ENCODE results near the gene LIMA1.
"Not testable (repeated sequence)": the region's sequence is repeated elsewhere in the genome, so short reads cannot be mapped to it uniquely, and the experiment has no call there.

Gene LIMA1

GRCh38 chr12:50248883-50249282 lies 34.4 kb downstream of the LIMA1 start:
- in situ Hi-C loops (cut with MboI; ENCODE audit: low sequenced_read_pairs): no loop called here

DNA sequence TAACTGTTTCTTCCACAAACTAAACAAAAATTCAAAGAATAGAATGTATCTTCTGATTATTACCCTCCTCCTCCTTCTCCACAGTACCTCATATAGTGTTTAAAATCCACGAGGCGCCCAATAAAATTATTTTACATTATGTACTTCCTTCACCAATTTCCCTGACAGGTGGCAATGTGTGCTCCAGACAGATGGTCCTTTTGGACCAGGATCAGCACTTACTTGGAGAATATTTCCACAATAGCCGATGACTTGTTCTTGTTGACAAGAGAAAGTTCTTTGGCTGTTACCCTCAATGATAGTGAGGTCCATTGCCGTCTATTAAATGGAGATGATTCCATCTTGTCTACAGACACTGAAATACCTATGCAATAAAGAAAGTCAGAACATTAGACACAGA lies 34.9 kb downstream of the LIMA1 start:
- in situ Hi-C loops (cut with MboI; ENCODE audit: low sequenced_read_pairs): no loop called here

DNA sequence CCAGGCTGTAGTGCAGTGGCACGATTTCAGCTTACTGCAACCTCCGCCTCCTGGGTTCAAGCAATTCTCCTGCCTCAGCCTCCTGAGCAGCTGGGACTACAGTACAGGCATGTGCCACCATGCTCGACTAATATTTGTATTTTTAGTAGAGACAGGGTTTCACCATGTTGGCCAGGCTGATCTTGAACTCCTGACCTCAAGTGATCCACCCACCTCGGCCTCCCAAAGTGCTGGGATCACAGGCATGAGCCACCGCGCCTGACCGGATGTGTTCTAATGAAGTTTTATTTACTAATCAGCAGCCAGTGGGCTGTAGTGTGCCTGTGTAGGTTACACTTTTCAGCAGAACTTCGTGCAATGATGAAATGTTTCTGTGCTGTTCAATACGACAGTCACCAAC lies 35.7 kb downstream of the LIMA1 start:
- in situ Hi-C loops (cut with MboI; ENCODE audit: low sequenced_read_pairs): not testable (repeated sequence)

DNA sequence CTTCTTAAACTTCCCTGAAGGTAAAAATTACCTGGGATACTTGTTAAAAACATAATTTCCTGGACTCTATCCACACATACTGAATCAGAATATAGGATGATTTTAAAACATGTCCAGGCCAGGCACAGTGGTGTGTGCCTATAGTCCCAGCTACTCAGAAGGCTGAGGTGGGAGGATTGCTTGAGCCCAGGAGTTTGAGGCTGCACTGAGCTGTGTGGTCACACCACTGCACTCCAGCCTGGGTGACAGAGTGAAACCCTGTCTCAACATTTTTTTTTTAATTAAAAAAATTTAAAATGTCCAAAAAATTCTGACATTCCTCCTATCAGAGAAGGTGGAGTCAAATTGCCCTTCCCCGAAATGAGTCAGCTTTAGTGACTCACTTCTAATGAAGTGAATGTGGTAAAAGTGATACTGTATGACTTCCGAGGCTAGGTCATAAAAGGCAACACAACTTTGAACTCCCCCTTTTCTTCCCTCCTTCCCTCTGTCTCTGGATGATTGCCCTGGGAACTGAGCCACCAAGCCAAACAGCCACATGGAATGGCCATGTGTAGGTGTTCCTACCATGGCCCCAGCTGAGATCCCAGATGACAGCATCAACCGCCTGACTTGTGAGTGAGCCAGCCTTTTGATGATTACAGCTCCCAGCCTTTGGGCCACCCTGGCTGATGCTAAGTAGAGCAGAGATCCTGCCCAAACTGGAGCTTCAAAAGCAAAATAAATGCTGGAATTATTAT lies 36.3 kb downstream of the LIMA1 start:
- in situ Hi-C loops (cut with MboI; ENCODE audit: low sequenced_read_pairs): no loop called here

DNA sequence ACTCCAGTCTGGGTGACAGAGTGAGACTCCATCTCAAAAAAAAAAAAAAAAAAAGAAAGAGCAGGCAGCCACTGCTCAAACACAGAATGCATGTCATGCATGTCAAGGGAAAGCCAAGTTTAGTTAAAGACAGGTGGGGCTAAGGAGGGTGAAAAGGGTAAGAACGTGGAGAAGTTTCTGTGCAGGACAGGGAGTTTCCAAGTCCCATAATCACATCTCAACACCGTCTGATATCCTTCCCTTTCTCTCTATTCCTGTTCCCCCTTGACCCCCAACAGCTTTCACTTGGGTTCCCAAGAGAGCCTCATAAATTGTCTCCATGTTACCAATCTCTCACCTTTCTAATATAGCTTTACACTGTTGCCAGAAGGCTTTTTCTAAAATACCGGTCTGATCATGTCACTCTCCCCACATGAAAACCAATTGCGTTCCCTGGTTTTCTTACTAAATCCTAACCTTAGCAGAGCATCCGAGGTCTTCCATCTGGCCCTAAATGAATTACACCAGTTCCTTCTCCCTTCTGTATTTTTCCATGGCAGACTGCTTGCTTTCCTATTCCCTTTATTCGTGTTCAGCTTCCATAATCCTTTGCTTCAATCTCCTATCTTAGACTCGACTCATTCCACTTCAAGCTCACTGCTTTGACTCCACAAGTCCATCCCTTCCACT lies 37.0 kb downstream of the LIMA1 start:
- in situ Hi-C loops (cut with MboI; ENCODE audit: low sequenced_read_pairs): no loop called here

DNA sequence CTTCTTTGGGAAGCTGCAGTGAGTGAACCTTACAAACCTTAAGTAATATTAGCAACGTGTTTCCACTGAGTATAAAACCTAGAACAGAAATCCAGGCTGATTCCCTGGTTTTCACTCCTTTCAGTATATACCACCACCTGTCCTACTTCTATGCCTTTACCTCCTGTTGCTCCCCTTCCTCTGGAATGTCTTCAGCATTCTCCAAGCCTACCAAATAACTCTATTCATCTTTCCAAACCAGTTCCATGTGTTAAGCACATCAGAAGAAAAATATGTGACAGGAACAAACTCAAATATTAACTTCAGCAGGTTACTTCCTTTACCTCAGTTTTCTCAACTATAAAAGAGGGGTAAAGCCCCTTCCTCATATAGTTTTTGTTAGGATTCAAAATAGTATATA lies 39.8 kb downstream of the LIMA1 start:
- in situ Hi-C loops (cut with MboI; ENCODE audit: low sequenced_read_pairs): no loop called here

DNA sequence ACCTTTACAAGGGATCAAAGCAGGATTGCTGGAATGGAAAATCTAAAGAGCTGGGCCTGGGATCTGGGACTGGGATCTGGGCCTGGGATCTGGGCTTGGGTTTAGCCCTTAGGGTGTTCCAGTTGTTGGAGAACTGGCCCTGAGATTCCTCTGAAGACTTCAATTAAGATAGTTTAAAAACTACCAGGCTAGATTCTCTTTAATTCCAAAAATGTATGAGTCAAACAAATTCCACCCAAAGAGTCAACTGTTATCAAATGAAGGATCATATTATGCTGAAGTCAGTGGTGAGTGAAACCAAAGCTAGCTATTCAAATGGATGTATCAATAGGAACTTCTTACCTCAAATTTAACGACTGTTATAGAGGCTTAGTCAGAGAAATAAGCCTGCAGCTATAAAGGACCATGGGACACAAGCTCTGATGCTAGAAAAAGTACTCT lies 40.5 kb downstream of the LIMA1 start:
- in situ Hi-C loops (cut with MboI; ENCODE audit: low sequenced_read_pairs): no loop called here

GRCh38 chr12:50241178-50241577 lies 42.1 kb downstream of the LIMA1 start:
- in situ Hi-C loops (cut with MboI; ENCODE audit: low sequenced_read_pairs): no loop called here

DNA sequence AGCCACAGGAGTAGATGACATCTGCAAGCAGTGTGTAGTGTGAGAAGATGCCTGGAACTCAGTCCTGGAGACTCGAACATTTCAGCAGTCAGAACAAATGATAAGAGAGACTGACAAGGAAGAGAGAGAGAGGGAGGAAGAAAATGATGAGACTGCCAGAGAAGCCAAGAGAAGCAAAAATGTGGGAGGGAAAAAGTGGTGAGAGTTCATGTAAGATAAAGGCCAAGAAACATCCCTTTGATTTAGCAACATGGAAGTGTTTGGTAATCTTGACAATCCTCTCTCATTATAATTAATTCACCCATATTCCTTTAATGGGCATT lies 42.6 kb downstream of the LIMA1 start:
- in situ Hi-C loops (cut with MboI; ENCODE audit: low sequenced_read_pairs): no loop called here

- in situ Hi-C loops (cut with MboI; ENCODE audit: low sequenced_read_pairs): no loop called here
Observed at GRCh38 chr12:50240096-50240791, 43.1 kb downstream of the LIMA1 start.

DNA sequence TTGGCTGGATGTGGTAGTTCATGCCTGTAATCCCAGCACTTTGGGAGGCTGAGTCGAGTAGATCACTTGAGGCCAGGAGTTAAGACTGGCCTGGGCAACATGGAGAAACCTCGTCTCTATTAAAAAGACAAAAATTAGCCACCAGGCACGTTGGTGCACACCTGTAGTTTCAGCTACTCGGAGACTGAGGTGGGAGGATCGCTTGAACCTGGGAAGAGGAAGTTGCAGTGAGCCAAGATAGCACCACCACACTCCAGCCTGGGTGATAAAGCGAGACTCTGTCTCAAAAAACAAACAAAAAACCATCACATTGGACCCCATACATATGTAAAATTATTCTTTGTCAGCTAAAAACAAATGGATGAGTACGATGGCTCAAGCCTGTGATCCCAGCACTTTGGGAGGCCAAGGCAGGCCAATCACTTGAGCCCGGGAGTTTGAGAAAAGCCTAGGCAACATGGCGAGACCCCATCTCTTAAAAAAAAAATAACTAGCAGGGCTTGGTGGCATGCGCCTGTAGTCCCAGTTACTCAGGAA lies 43.9 kb downstream of the LIMA1 start:
- in situ Hi-C loops (cut with MboI; ENCODE audit: low sequenced_read_pairs): no loop called here

- in situ Hi-C loops (cut with MboI; ENCODE audit: low sequenced_read_pairs): no loop called here
Observed at GRCh38 chr12:50234347-50234746, 49.0 kb downstream of the LIMA1 start.

DNA sequence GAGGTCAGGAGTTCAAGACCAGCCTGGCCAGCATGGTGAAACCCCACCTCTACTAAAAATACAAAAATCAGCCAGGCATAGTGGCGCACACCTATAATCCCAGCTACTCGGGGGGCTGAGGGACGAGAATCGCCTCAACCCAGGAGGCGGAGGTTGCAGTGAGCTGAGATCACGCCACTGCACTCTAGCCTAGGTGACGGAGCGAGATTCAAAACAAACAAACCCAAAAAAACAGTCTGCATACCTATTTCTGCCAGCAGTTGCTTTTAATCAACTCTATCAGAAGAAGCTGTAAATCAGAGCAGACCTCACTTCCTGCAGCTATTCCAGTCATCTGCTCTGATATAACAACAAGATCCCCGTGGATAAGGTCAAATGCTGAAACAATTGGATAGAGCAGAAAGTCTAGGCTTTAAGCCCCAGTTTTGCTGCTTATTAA lies 50.5 kb downstream of the LIMA1 start:
- in situ Hi-C loops (cut with MboI; ENCODE audit: low sequenced_read_pairs): no loop called here

- in situ Hi-C loops (cut with MboI; ENCODE audit: low sequenced_read_pairs): no loop called here
Observed at GRCh38 chr12:50232206-50232605, 51.1 kb downstream of the LIMA1 start.

GRCh38 chr12:50231346-50231745 lies 52.0 kb downstream of the LIMA1 start:
- in situ Hi-C loops (cut with MboI; ENCODE audit: low sequenced_read_pairs): no loop called here

- in situ Hi-C loops (cut with MboI; ENCODE audit: low sequenced_read_pairs): no loop called here
Observed at GRCh38 chr12:50230217-50230616, 53.1 kb downstream of the LIMA1 start.

DNA sequence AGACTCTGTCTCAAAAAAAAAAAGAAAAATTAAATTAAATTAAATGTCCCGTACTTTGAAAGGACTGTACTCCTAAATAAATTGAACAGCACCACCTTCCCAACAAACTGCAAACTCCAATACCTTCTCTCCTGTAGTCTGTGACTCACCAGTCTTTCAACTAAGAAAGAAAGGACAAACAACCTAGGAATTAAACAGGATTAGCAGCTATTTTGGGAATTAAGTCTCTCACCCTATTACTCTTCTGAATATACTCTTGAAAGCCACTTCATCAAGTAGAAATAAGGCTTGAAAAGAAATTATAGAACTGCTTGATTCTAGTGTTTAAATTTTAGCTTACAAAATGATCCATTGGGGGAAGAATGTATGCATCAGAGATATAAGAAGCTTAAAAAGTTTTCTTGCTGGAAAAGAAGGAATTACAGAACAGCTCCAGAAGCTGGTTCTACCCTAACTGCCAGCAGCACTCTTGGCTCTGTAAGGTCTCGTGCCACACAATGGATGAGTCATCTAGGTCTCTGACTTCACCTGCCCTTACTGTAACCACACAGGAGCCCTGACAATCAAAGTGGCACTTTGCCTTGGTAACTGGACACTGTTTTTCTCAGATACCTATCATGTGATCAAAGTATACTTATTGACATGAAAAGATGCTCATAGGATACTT lies 59.2 kb downstream of the LIMA1 start:
- in situ Hi-C loops (cut with MboI; ENCODE audit: low sequenced_read_pairs): no loop called here

DNA sequence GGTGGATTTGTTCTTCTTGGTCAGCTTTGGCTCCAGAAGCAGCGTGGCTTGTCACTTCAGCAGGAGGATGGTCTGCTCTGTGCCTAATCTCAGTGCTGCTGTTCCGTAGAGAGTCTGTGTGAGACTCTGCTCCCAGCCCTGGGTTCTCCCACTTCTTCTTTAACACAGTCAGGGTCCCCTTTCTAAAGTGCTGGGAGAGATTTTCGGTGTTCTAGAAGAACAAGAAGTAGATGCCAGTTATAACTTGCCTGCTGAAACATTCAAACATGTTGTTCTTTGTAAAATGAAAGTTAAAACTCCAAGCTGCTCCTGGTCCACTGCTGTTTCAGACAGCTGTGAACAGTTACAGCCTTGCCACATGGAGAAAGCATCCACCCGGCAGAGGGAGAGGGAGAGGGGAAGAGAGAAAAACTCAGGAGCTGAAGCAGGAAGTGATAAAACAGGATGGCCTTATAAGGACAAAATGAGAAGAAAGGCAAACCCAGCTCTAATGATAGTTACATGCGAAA lies 61.0 kb downstream of the LIMA1 start:
- in situ Hi-C loops (cut with MboI; ENCODE audit: low sequenced_read_pairs): no loop called here

DNA sequence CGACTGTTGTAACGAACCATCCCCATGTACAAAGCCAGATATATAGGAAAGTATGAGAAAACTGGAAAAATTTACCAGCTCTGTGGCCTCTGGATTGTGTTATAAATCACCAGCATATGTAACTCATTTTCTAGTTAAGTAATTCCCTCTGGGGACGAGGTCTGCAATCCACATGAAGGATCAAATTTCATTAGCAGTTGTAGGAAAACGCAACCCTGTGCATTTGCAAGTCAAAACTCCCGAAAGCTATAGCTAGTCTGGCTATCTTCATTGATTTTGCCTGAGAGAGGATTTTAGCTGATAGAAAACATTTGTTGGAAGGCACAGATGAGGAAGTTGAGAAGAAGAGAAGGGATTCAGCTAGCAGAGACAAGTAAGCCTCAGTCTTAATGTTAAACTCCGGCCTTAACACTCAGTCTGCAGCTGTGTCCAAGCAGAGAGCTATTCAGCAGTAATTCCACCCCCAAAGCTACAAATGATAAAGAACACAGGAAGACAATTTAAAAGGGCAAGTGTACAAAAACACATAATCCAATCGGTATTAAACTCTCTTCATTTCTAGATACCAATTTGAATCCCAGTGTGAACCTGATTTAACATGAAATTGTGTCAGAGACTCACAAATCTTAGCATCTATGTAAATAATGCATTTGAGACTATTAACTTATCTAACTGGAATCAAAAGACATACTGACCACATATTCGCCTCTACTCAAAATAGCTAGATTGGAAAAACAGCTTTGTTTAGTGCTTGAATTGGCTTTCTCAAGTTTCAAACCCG lies 61.9 kb downstream of the LIMA1 start:
- in situ Hi-C loops (cut with MboI; ENCODE audit: low sequenced_read_pairs): no loop called here

DNA sequence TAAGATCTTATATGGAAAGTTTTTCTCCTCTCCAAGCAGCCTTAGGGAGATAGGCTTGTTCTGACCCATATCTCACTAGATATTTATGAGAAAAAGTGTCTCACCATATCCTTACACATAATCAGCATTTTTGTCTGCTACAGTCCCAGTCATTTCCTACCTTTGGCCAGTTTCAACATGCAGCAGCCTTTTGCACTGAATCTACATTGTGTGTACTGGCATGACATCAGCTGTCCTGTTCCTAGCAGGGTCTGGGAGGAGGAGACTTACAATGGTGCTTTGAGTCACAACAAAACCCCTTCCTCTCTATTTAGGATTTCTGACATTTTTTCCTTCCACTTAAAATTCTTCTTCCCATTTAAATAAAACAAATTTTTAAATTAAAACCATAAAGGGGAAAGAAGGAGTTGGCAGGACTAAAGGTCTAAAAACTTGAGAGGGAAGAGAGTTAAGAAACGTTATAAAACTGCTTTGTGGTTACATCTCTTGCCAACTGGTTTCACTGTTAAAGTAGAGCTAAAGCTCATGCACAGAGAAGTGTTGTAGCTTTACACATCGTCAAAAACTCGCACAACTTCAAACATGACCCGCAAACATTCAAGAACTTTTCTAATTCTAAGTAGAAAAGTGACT lies 62.8 kb downstream of the LIMA1 start:
- in situ Hi-C loops (cut with MboI; ENCODE audit: low sequenced_read_pairs): no loop called here
